ENCODE measurements around the gene ALK. TPM values are rescaled to one million over a fixed set of nuclear protein-coding genes. Genes with fewer than 3 reads are reported as not detected.
A peak's percentile ranks its signal among the peaks of the same experiment; 100 is the strongest.

ALK gene
- polyA plus RNA-seq, 1 of the 3 experiments (the other 2 are of a cell fraction), result 0.30 TPM

DNA sequence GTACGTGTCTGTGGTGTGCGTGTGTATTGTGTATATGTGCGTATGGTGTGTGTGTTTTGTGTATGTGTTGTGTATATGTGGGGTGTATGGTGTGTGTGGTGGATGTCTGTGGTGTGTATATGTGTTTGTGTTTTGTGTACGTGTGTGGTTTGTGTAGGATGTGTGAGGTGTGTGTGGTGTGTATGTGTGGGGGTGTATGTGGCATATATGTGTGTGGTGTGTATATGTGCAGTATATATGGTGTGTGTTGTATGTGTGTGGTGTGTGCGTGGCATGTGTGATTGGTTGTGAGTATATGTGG is 704.8 kb downstream of the ALK start:
- Histone ChIP-seq H3K4me1 (ENCODE audit: control insufficient read depth in 1 of 2, insufficient read depth in 2 of 2, low read depth in 1 of 2, low read length in 1 of 2) (peaks cover 0 to 9% of the 10 kb centered on the region in 2 experiments; a peak in 2 of 4 replicates), H3K79me2 (ENCODE audit: insufficient read depth) (no peaks in the 10 kb centered on the region), H3K9ac (no peak overlapping the region), H2AFZ (ENCODE audit: low read depth) (no peak overlapping the region), H3F3A (replicated peaks; ENCODE audit: insufficient read depth) (no peaks in the 10 kb centered on the region), H4K20me1 (ENCODE audit: insufficient read depth) (no peaks in the 10 kb centered on the region), H3K4me3 (ENCODE audit: low read depth in 2 of 2, low read length in 1 of 2) (no peak overlapping the region), H3K27me3 (ENCODE audit: insufficient read depth) (peaks cover 9% of the 10 kb centered on the region; the same call in 1 of the 2 replicates), H3K9me2 (no peaks in the 10 kb centered on the region), H3K9me3 (no peaks in the 10 kb centered on the region), H3K27ac (ENCODE audit: low read depth in 2 of 2, low read length in 1 of 2) (no peak overlapping the region), H3K4me2 (no peak overlapping the region), H3K36me3 (replicated peaks in 1 of 2; ENCODE audit: control insufficient read depth in 1 of 2, insufficient read depth in 2 of 2, low read length in 1 of 2) (no peaks in the 10 kb centered on the region)
- DNase-seq, result peak; percentile 12
- POLR2A ChIA-PET, result no interaction called here
- 88% methylated on average over 5 of the region's 5 CpGs for WGBS (ENCODE audit: low lambda C conversion rate)
- CTCF ChIA-PET, result no interaction called here
- TF ChIP-seq GATA2 (CRISPR knock-in tag; IDR thresholded peaks at IDR 0.05), result no peak
- TF ChIP-seq, protein P1, sequence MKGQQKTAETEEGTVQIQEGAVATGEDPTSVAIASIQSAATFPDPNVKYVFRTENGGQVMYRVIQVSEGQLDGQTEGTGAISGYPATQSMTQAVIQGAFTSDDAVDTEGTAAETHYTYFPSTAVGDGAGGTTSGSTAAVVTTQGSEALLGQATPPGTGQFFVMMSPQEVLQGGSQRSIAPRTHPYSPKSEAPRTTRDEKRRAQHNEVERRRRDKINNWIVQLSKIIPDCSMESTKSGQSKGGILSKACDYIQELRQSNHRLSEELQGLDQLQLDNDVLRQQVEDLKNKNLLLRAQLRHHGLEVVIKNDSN (IDR thresholded peaks at IDR 0.05; ENCODE audit: borderline replicate concordance, low read depth), result no peak
- TF ChIP-seq FOXJ3 (CRISPR knock-in tag; IDR thresholded peaks at IDR 0.05), result no peak
- no peak for TF ChIP-seq POLR2AphosphoS5 (IDR thresholded peaks at IDR 0.05; ENCODE audit: low read depth, low read length)
- no peak for TF ChIP-seq RXRA (IDR thresholded peaks at IDR 0.05; ENCODE audit: borderline replicate concordance, low read depth)
- TF ChIP-seq, protein P2, sequence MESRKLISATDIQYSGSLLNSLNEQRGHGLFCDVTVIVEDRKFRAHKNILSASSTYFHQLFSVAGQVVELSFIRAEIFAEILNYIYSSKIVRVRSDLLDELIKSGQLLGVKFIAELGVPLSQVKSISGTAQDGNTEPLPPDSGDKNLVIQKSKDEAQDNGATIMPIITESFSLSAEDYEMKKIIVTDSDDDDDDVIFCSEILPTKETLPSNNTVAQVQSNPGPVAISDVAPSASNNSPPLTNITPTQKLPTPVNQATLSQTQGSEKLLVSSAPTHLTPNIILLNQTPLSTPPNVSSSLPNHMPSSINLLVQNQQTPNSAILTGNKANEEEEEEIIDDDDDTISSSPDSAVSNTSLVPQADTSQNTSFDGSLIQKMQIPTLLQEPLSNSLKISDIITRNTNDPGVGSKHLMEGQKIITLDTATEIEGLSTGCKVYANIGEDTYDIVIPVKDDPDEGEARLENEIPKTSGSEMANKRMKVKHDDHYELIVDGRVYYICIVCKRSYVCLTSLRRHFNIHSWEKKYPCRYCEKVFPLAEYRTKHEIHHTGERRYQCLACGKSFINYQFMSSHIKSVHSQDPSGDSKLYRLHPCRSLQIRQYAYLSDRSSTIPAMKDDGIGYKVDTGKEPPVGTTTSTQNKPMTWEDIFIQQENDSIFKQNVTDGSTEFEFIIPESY (IDR thresholded peaks at IDR 0.05; ENCODE audit: borderline replicate concordance, low read depth), result no peak
- TF ChIP-seq EZH2phosphoT487 (IDR thresholded peaks at IDR 0.05; ENCODE audit: borderline replicate concordance, low read depth), result no peak
- no peak for TF ChIP-seq MEF2A (IDR thresholded peaks at IDR 0.05; ENCODE audit: borderline replicate concordance, low read depth)

DNA sequence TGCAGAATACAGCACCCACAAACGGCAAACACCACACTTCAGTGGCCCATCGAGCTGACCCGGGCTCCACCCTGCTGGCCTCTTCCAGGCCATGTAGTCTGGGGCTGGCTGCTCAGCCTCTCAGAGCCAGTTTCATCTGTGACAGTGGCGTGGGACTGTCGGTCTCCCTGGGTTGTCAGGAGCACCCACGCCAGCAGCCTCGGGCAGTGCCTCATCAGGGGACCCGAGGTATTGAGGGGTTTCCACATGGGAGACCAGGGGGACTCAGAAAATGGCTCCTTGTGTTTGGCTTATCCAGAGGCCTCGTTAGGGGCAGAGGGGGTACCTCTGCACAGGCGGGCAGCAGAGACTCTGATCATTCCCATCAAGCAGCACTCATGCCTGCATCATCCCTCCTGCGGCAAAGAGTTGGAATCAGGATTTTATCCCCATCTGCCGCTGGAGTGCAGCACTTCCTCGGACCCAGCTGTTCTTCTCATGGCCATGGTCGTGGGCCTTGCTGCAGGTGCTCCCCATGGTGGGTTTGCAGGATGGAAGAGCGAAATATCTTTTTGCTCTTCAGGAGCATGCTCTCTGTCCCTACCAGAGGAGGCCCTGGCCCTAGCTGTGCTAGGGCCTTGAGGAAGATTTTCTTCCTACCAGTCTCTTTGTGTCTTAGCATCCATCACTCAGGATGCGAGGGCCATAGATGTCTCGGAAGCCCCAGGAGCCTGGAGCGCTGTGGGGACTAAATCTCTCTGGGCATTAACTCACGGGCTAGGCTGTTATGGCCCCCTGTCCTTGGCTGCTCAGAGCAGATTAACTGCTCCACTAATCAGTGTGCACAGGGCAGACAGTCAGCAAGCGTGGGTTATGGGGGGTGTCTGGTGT is 705.4 kb downstream of the ALK start:
- Histone ChIP-seq H3K9me2 (no peaks in the 10 kb centered on the region), H3K4me2 (no peak overlapping the region), H3K36me3 (replicated peaks in 1 of 2; ENCODE audit: control insufficient read depth in 1 of 2, insufficient read depth in 2 of 2, low read length in 1 of 2) (peaks cover 0 to 2% of the 10 kb centered on the region in 2 experiments), H3K4me1 (ENCODE audit: control insufficient read depth in 1 of 2, insufficient read depth in 2 of 2, low read depth in 1 of 2, low read length in 1 of 2) (peaks cover 0 to 9% of the 10 kb centered on the region in 2 experiments; a peak in 2 of 4 replicates), H3K27me3 (ENCODE audit: insufficient read depth) (peaks cover 9% of the 10 kb centered on the region; the same call in 1 of the 2 replicates), H3K79me2 (ENCODE audit: insufficient read depth) (no peaks in the 10 kb centered on the region), H3K27ac (ENCODE audit: low read depth in 2 of 2, low read length in 1 of 2) (no peak overlapping the region), H3K9ac (no peak overlapping the region), H3K4me3 (ENCODE audit: low read depth in 2 of 2, low read length in 1 of 2) (no peak overlapping the region), H2AFZ (ENCODE audit: low read depth) (no peak overlapping the region), H3K9me3 (no peaks in the 10 kb centered on the region), H3F3A (replicated peaks; ENCODE audit: insufficient read depth) (no peaks in the 10 kb centered on the region), H4K20me1 (ENCODE audit: insufficient read depth) (no peaks in the 10 kb centered on the region)
- CTCF ChIA-PET, result no interaction called here
- WGBS (ENCODE audit: low lambda C conversion rate), result 85% methylated on average over 15 of the region's 20 CpGs
- POLR2A ChIA-PET, result no interaction called here
- peak; percentile 10 for DNase-seq
- TF ChIP-seq GATA2 (CRISPR knock-in tag; IDR thresholded peaks at IDR 0.05), result no peak
- no peak for TF ChIP-seq JUND (IDR thresholded peaks at IDR 0.05)
- no peak for TF ChIP-seq RAD21 (IDR thresholded peaks at IDR 0.05; ENCODE audit: low read length)
- TF ChIP-seq RCOR1 (IDR thresholded peaks at IDR 0.05; ENCODE audit: low read length), result no peak
- TF ChIP-seq FOSL2 (IDR thresholded peaks at IDR 0.05; ENCODE audit: borderline replicate concordance, low read depth), result no peak
- TF ChIP-seq, protein P3, sequence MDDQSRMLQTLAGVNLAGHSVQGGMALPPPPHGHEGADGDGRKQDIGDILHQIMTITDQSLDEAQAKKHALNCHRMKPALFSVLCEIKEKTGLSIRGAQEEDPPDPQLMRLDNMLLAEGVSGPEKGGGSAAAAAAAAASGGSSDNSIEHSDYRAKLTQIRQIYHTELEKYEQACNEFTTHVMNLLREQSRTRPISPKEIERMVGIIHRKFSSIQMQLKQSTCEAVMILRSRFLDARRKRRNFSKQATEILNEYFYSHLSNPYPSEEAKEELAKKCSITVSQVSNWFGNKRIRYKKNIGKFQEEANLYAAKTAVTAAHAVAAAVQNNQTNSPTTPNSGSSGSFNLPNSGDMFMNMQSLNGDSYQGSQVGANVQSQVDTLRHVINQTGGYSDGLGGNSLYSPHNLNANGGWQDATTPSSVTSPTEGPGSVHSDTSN (IDR thresholded peaks at IDR 0.05), result no peak
- no peak for TF ChIP-seq FOXJ3 (CRISPR knock-in tag; IDR thresholded peaks at IDR 0.05)
- TF ChIP-seq TAF1 (IDR thresholded peaks at IDR 0.05; ENCODE audit: borderline replicate concordance, low read depth, low read length), result no peak
- TF ChIP-seq, protein P4, sequence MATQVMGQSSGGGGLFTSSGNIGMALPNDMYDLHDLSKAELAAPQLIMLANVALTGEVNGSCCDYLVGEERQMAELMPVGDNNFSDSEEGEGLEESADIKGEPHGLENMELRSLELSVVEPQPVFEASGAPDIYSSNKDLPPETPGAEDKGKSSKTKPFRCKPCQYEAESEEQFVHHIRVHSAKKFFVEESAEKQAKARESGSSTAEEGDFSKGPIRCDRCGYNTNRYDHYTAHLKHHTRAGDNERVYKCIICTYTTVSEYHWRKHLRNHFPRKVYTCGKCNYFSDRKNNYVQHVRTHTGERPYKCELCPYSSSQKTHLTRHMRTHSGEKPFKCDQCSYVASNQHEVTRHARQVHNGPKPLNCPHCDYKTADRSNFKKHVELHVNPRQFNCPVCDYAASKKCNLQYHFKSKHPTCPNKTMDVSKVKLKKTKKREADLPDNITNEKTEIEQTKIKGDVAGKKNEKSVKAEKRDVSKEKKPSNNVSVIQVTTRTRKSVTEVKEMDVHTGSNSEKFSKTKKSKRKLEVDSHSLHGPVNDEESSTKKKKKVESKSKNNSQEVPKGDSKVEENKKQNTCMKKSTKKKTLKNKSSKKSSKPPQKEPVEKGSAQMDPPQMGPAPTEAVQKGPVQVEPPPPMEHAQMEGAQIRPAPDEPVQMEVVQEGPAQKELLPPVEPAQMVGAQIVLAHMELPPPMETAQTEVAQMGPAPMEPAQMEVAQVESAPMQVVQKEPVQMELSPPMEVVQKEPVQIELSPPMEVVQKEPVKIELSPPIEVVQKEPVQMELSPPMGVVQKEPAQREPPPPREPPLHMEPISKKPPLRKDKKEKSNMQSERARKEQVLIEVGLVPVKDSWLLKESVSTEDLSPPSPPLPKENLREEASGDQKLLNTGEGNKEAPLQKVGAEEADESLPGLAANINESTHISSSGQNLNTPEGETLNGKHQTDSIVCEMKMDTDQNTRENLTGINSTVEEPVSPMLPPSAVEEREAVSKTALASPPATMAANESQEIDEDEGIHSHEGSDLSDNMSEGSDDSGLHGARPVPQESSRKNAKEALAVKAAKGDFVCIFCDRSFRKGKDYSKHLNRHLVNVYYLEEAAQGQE (IDR thresholded peaks at IDR 0.05; ENCODE audit: low read depth, low read length), result no peak
- TF ChIP-seq, protein P5, sequence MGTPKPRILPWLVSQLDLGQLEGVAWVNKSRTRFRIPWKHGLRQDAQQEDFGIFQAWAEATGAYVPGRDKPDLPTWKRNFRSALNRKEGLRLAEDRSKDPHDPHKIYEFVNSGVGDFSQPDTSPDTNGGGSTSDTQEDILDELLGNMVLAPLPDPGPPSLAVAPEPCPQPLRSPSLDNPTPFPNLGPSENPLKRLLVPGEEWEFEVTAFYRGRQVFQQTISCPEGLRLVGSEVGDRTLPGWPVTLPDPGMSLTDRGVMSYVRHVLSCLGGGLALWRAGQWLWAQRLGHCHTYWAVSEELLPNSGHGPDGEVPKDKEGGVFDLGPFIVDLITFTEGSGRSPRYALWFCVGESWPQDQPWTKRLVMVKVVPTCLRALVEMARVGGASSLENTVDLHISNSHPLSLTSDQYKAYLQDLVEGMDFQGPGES (IDR thresholded peaks at IDR 0.05; ENCODE audit: low read depth, low read length), result no peak
- no peak for TF ChIP-seq MXI1 (IDR thresholded peaks at IDR 0.05; ENCODE audit: low read depth, low read length)
